ENCODE measurements around the gene ATP8B3. TPM values are rescaled to one million over a fixed set of nuclear protein-coding genes. Genes with fewer than 3 reads are reported as not detected.

ATP8B3 gene
- total and polyA plus RNA-seq, 2 experiments from 2014 or later = 2.1 to 6.0 TPM

DNA sequence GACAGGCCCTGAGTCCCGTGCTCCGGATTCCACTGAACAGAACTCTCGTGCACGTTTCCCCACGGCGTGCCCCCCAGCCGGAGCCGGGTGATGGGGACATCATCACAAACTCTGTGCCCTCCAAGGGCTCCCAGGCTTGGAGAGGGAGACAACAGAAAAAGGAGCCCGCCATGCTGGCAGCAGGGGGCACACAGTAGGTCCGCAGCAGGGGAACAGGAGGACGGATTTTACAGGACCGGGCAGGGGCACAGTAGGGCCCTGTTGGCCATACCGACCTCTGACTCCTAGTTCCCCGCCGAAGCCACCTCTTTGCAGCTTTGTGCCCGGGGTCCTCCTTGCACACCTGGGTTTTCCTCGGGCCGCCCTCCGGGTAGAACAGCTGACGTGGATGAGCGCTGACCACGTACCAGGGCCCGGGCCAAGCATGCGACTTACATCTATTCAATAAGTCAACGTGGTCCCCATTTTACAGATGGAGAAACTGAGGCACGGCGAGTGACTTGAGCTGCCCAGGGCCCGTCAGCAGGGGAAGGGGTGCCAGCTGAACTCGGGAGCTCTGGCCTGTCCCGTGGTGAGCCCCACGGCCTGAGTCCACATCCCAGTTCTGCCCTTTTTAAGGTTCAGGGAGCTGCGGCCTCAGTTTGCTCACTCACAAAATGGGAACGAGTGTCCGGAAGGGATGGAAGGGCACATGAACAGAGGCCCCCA, 68.9 kb downstream of the ATP8B3 start:
- Histone ChIP-seq H4K20me1 (replicated peaks; ENCODE audit: insufficient read depth) (no peaks in the 10 kb centered on the region), H3K79me2 (replicated peaks; ENCODE audit: insufficient read depth) (no peaks in the 10 kb centered on the region), H3K27ac (ENCODE audit: low read depth) (no peak overlapping the region), H3K4me1 (ENCODE audit: insufficient read depth) (peaks cover 16% of the 10 kb centered on the region; the same call in 1 of the 2 replicates), H3K4me2 (no peak overlapping the region), H3K36me3 (ENCODE audit: insufficient read depth) (no peaks in the 10 kb centered on the region), H3K9me2 (ENCODE audit: insufficient read depth) (no peaks in the 10 kb centered on the region), H3F3A (replicated peaks; ENCODE audit: low read depth) (0 out of 2 replicates have a peak, but pooled peaks cover 9% of the 10 kb centered on the region), H3K4me3 (no peak overlapping the region), H2AFZ (no peak overlapping the region), H3K27me3 (ENCODE audit: insufficient read depth) (peaks cover 50% of the 10 kb centered on the region)
- no peak overlapping the region for H3K27ac Mint-ChIP-seq
- peaks cover 5% of the 10 kb centered on the region; the same call in 2 of the 3 replicates for H3K9me3 Mint-ChIP-seq
- TF ChIP-seq NANOG (IDR thresholded peaks at IDR 0.05; ENCODE audit: borderline replicate concordance) = no peak
- no peak for DNase-seq (ENCODE audit: low spot score)
- H3K36me3 Mint-ChIP-seq (ENCODE audit: low read depth) = no peaks in the 10 kb centered on the region
- H3K4me3 Mint-ChIP-seq = no peak overlapping the region
- H3K27me3 Mint-ChIP-seq (ENCODE audit: insufficient read depth, low read depth, poor library complexity) = peaks cover 54% of the 10 kb centered on the region
- peaks cover 5% of the 10 kb centered on the region; the same call in 2 of the 3 replicates for H3K4me1 Mint-ChIP-seq
- ATAC-seq = no peak

DNA sequence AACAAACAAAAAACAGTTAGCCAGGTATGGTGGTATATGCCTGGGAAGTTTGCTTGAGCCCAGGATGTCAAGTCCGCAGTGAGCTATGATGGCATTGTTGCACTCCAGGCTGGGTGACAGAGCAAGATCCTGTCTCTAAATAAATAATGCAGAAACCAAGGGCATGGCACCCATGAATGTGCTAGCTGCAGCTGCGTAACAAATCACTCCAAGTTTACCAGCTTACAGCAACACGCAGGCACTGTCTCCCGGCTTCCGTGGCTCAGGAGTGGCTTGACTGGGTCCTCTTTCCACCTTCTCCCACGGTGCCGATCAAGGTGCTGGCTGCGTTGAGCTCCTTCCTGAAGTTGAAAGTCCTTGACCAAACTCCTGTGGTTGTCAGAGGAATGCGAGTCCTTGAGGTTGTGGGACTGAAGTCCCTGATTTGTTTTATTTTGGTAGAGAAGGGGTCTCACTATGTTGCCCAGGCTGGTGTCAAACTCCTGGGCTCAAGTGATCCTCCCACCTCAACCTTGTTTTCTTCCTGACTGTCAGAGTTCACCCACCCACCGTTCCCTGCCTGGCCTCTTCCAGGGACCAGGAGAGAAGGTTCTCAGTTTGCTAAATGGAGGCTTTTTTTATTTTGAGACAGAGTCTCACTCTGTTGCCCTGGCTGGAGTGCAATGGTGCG, 72.0 kb downstream of the ATP8B3 start:
- no peaks in the 10 kb centered on the region for H3K4me1 Mint-ChIP-seq
- H3K4me3 Mint-ChIP-seq = no peak overlapping the region
- Histone ChIP-seq H3K9me2 (ENCODE audit: insufficient read depth) (no peaks in the 10 kb centered on the region), H3K79me2 (replicated peaks; ENCODE audit: insufficient read depth) (no peaks in the 10 kb centered on the region), H3F3A (replicated peaks; ENCODE audit: low read depth) (no peaks in the 10 kb centered on the region), H3K4me1 (ENCODE audit: insufficient read depth) (peaks cover 5% of the 10 kb centered on the region; the same call in 1 of the 2 replicates), H3K4me2 (no peak overlapping the region), H3K36me3 (ENCODE audit: insufficient read depth) (no peaks in the 10 kb centered on the region), H4K20me1 (replicated peaks; ENCODE audit: insufficient read depth) (no peaks in the 10 kb centered on the region), H3K27ac (ENCODE audit: low read depth) (no peak overlapping the region), H3K4me3 (no peak overlapping the region), H2AFZ (no peak overlapping the region), H3K27me3 (ENCODE audit: insufficient read depth) (peaks cover 19% of the 10 kb centered on the region)
- H3K36me3 Mint-ChIP-seq (ENCODE audit: low read depth) = no peaks in the 10 kb centered on the region
- peaks cover 5% of the 10 kb centered on the region; the same call in 2 of the 3 replicates for H3K9me3 Mint-ChIP-seq
- ATAC-seq (no peak), DNase-seq (ENCODE audit: low spot score) (no peak)
- TF ChIP-seq EZH2phosphoT487 (IDR thresholded peaks at IDR 0.05; ENCODE audit: unreplicated experiment) (no peak), CTCF (conservative IDR thresholded peaks at IDR 0.05; ENCODE audit: low read depth in 2 of 2) (no peak), STAT1 (IDR thresholded peaks at IDR 0.05; ENCODE audit: unreplicated experiment) (no peak), NANOG (IDR thresholded peaks at IDR 0.05; ENCODE audit: borderline replicate concordance) (no peak), REST (IDR thresholded peaks at IDR 0.05; ENCODE audit: unreplicated experiment) (no peak), ZNF114 (CRISPR knock-in tag; IDR thresholded peaks at IDR 0.05) (no peak), CREB1 (CRISPR knock-in tag; IDR thresholded peaks at IDR 0.05; ENCODE audit: low read depth) (no peak)
- TF ChIP-seq, protein P1, sequence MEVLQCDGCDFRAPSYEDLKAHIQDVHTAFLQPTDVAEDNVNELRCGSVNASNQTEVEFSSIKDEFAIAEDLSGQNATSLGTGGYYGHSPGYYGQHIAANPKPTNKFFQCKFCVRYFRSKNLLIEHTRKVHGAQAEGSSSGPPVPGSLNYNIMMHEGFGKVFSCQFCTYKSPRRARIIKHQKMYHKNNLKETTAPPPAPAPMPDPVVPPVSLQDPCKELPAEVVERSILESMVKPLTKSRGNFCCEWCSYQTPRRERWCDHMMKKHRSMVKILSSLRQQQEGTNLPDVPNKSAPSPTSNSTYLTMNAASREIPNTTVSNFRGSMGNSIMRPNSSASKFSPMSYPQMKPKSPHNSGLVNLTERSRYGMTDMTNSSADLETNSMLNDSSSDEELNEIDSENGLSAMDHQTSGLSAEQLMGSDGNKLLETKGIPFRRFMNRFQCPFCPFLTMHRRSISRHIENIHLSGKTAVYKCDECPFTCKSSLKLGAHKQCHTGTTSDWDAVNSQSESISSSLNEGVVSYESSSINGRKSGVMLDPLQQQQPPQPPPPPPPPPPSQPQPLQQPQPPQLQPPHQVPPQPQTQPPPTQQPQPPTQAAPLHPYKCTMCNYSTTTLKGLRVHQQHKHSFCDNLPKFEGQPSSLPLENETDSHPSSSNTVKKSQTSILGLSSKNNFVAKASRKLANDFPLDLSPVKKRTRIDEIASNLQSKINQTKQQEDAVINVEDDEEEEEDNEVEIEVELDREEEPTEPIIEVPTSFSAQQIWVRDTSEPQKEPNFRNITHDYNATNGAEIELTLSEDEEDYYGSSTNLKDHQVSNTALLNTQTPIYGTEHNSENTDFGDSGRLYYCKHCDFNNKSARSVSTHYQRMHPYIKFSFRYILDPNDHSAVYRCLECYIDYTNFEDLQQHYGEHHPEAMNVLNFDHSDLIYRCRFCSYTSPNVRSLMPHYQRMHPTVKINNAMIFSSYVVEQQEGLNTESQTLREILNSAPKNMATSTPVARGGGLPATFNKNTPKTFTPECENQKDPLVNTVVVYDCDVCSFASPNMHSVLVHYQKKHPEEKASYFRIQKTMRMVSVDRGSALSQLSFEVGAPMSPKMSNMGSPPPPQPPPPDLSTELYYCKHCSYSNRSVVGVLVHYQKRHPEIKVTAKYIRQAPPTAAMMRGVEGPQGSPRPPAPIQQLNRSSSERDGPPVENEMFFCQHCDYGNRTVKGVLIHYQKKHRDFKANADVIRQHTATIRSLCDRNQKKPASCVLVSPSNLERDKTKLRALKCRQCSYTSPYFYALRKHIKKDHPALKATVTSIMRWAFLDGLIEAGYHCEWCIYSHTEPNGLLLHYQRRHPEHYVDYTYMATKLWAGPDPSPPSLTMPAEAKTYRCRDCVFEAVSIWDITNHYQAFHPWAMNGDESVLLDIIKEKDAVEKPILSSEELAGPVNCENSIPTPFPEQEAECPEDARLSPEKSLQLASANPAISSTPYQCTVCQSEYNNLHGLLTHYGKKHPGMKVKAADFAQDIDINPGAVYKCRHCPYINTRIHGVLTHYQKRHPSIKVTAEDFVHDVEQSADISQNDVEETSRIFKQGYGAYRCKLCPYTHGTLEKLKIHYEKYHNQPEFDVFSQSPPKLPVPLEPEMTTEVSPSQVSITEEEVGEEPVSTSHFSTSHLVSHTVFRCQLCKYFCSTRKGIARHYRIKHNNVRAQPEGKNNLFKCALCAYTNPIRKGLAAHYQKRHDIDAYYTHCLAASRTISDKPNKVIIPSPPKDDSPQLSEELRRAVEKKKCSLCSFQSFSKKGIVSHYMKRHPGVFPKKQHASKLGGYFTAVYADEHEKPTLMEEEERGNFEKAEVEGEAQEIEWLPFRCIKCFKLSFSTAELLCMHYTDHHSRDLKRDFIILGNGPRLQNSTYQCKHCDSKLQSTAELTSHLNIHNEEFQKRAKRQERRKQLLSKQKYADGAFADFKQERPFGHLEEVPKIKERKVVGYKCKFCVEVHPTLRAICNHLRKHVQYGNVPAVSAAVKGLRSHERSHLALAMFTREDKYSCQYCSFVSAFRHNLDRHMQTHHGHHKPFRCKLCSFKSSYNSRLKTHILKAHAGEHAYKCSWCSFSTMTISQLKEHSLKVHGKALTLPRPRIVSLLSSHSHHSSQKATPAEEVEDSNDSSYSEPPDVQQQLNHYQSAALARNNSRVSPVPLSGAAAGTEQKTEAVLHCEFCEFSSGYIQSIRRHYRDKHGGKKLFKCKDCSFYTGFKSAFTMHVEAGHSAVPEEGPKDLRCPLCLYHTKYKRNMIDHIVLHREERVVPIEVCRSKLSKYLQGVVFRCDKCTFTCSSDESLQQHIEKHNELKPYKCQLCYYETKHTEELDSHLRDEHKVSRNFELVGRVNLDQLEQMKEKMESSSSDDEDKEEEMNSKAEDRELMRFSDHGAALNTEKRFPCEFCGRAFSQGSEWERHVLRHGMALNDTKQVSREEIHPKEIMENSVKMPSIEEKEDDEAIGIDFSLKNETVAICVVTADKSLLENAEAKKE (CRISPR knock-in tag; IDR thresholded peaks at IDR 0.05) = no peak
- peaks cover 27% of the 10 kb centered on the region for H3K27me3 Mint-ChIP-seq (ENCODE audit: insufficient read depth, low read depth, poor library complexity)
- H3K27ac Mint-ChIP-seq = no peak overlapping the region

All from GM23338 (cell line).